Measurements from ENCODE around the gene LIPA.
"Not testable (repeated sequence)": the region's sequence is repeated elsewhere in the genome, so short reads cannot be mapped to it uniquely, and the experiment has no call there.

Gene LIPA

DNA sequence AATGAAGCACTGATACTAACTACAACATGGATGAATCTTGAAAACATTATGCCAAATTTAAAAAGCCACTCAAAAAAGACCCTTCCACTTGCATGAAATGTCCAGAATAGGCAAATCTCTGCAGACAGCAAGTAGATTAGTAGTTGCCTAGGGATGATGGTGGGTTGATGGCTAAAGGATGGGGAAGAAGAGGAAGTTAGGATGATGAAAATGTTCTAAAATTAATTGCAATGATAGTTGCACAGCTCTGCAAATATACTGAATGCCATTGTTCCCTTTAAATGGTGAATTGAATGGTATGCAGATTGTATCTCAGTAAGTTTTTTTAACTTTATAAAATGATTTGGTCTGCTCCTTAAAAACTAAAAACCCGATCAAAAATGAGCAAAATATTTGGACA, 7.3 kb upstream of the LIPA start:
- DNase-seq, result no peak
- H3K4me3 ChIP-seq (ENCODE audit: low read depth, low read length), result no peak overlapping the region
- in situ Hi-C loops (cut with HindIII; ENCODE audit: low pct_ligation_motif_present, low sequenced_read_pairs), result no loop called here
- H3K27ac ChIP-seq, result no peak overlapping the region
- H3K36me3 ChIP-seq (replicated peaks), result no peaks in the 10 kb centered on the region
- TF ChIP-seq, protein P1, sequence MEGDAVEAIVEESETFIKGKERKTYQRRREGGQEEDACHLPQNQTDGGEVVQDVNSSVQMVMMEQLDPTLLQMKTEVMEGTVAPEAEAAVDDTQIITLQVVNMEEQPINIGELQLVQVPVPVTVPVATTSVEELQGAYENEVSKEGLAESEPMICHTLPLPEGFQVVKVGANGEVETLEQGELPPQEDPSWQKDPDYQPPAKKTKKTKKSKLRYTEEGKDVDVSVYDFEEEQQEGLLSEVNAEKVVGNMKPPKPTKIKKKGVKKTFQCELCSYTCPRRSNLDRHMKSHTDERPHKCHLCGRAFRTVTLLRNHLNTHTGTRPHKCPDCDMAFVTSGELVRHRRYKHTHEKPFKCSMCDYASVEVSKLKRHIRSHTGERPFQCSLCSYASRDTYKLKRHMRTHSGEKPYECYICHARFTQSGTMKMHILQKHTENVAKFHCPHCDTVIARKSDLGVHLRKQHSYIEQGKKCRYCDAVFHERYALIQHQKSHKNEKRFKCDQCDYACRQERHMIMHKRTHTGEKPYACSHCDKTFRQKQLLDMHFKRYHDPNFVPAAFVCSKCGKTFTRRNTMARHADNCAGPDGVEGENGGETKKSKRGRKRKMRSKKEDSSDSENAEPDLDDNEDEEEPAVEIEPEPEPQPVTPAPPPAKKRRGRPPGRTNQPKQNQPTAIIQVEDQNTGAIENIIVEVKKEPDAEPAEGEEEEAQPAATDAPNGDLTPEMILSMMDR (IDR thresholded peaks at IDR 0.05; ENCODE audit: low read depth, low read length, missing control alignments), result no peak
- H3K27me3 ChIP-seq (replicated peaks), result no peaks in the 10 kb centered on the region

DNA sequence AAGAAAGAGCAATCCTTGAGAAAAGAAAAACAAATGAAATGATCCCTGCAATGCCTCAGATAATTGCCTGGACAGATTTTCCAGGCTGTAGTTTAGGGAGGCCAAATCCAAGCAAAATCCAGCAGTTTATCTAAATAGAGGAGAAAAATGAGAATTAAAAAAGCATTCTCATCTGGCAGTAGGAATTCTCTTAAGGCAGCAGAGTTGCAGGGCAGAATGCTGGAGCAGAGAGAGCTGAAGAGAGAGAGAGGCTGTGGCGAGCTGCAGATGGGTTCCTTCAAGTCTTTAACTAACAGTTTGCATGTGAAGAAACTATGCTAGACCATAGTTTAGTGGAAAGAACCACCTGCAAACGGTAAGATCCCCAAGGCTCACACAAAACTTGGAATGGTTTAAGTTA, 6.0 kb upstream of the LIPA start:
- Histone ChIP-seq H3K36me3 (replicated peaks) (no peaks in the 10 kb centered on the region), H3K27me3 (replicated peaks) (no peaks in the 10 kb centered on the region), H3K27ac (no peak overlapping the region), H3K4me3 (ENCODE audit: low read depth, low read length) (no peak overlapping the region)
- no peak for DNase-seq
- TF ChIP-seq, protein P1 (IDR thresholded peaks at IDR 0.05; ENCODE audit: low read depth, low read length, missing control alignments), result no peak
- in situ Hi-C loops (cut with HindIII; ENCODE audit: low pct_ligation_motif_present, low sequenced_read_pairs), result no loop called here

DNA sequence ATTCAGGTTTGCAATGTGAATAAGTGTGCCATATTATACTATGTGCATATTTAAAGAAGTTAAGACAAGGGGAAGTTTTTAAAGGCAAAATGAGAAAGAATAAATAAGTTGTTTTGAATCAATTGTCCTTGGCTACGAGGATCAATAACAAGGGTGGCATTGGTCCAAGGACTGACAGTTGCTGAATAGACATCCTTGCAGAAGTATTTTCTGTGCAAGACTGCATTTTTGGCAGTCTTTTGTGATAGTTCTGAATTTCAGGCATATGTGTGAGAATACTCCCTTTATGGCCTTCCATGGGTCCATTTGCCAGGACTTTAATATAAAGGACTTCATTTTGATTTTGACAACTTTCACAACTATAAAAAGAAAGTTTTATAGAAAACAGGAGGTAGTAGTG, 5.4 kb upstream of the LIPA start:
- Histone ChIP-seq H3K27ac (no peak overlapping the region), H3K36me3 (replicated peaks) (no peaks in the 10 kb centered on the region), H3K27me3 (replicated peaks) (no peaks in the 10 kb centered on the region), H3K4me3 (ENCODE audit: low read depth, low read length) (no peak overlapping the region)
- no peak for DNase-seq
- TF ChIP-seq, protein P1 (IDR thresholded peaks at IDR 0.05; ENCODE audit: low read depth, low read length, missing control alignments), result no peak
- in situ Hi-C loops (cut with HindIII; ENCODE audit: low pct_ligation_motif_present, low sequenced_read_pairs), result no loop called here

DNA sequence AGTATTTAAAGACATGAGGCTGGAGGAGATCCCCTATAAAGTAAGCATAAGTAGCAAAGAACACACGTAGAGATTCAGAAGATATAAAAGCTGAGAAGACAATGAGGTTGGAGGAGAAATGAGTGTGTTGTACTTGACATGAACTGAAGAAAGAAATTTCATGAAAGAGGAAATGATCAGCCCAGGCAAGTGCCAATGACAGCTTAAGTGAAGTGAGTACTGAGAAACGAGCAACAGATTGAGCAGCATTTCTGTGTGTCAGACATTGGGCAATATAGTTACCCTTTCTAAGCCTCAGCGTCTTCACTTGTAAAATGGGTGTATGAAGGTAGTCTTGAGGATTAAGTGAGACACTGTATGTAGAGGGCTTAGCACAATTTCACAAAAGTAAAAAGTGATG, 4.8 kb upstream of the LIPA start:
- TF ChIP-seq, protein P1 (IDR thresholded peaks at IDR 0.05; ENCODE audit: low read depth, low read length, missing control alignments), result no peak
- DNase-seq, result no peak
- Histone ChIP-seq H3K27ac (no peak overlapping the region), H3K27me3 (replicated peaks) (no peaks in the 10 kb centered on the region), H3K36me3 (replicated peaks) (no peaks in the 10 kb centered on the region), H3K4me3 (ENCODE audit: low read depth, low read length) (no peak overlapping the region)
- in situ Hi-C loops (cut with HindIII; ENCODE audit: low pct_ligation_motif_present, low sequenced_read_pairs), result no loop called here

DNA sequence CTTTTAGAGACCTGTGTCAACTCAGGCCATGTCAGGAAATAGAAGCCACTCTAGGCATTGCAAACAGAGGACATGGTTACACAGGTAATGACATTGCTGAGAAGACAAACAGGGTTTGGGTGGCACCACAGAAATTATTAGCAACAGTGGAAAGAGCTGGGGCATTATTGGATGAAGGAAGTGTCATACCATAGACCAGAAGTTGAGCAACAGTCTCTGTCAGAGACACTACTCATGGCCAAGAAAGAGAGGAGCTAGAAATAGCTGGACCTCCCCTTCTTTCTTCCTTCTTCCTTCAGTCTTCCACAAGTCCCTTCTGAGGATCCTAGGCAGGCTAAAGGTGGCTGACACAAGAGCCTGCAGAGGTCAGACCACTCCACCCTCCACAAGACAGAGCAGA, 4.2 kb upstream of the LIPA start:
- TF ChIP-seq, protein P1 (IDR thresholded peaks at IDR 0.05; ENCODE audit: low read depth, low read length, missing control alignments), result no peak
- no peaks in the 10 kb centered on the region for H3K36me3 ChIP-seq (replicated peaks)
- H3K27ac ChIP-seq, result no peak overlapping the region
- no peaks in the 10 kb centered on the region for H3K27me3 ChIP-seq (replicated peaks)
- in situ Hi-C loops (cut with HindIII; ENCODE audit: low pct_ligation_motif_present, low sequenced_read_pairs), result no loop called here
- DNase-seq, result no peak
- no peak overlapping the region for H3K4me3 ChIP-seq (ENCODE audit: low read depth, low read length)

DNA sequence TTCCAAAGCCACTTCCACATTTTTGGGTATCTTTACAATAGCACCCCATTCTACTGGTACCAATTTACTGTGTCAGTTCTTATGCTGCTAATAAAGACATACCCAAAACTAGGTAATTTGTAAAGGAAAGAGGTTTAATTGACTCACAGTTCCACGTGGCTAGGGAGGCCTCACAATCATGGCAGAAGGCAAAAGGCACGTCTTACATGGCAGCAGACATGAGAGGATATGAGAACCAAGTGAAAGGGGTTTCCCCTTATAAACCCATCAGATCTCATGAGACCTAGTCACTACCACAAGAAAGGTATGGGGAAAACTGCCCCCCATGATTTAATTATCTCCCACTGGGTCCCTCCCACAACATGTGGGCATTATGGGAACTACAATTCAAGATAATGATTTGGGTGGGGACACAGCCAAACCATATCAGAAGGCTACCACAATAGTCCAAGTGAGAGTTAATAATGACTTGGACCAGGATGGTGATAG, 3.6 kb upstream of the LIPA start:
- in situ Hi-C loops (cut with HindIII; ENCODE audit: low pct_ligation_motif_present, low sequenced_read_pairs); H3K27me3 ChIP-seq (replicated peaks); H3K27ac ChIP-seq; H3K36me3 ChIP-seq (replicated peaks); H3K4me3 ChIP-seq (ENCODE audit: low read depth, low read length); DNase-seq: not testable (repeated sequence)

All from brain microvascular endothelial cell (primary cell).